HG03139 (cell line): Measurements from ENCODE around the gene BCAS1.
A peak's percentile ranks its signal among the peaks of the same experiment; 100 is the strongest.

Experiments
- ATAC-seq: cut with Tn5 transposase; IDR thresholded peaks from one replicate; pipeline ENCODE4 v1.9.1; 2021; ENCODE audit not compliant: unreplicated experiment

BCAS1 gene

GRCh38 chr20:54078296-54078984 lies 8.0 kb upstream of the BCAS1 start:
- ATAC-seq = peak; percentile 86

DNA sequence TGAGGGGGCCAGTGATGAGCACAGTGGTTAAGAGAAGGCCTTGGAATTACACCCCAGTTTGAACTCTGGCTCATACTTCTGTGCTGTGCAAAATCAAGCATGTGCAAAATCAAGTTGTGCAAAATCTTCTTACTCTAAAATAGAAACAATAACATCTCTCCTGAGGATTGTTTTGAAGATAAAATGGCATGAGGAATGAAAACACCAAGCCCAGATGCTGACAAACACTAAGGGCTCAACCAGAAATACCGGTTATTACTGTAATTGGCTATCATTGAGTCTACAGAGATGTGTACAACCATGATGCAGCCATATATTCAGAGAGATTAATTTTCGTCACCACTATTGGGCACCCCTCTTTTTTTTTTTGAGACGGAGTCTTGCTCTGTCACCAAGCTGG lies 5.9 kb upstream of the BCAS1 start:
- no peak for ATAC-seq

GRCh38 chr20:54075322-54075721 lies 4.9 kb upstream of the BCAS1 start:
- ATAC-seq = no peak

GRCh38 chr20:54074511-54074910 lies 4.1 kb upstream of the BCAS1 start:
- no peak for ATAC-seq

DNA sequence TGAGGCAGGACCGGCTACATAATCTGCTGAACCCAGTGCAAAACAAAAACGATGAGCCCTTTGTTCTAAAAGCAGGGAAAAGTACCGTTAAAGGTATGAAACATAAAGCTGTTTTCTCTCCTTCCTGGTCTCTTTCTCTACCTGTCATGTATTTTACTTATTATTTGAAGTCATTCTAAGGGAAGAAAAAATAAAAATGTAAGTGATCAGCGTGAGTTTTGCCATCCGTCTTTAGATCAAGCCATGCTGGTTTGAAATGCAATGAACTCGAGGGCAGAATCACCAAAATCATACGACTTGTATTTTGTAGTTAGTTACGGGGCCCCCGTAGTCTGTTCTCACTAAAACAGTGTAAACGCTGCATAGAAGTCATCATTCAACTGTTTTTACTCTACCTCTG lies 2.9 kb upstream of the BCAS1 start:
- no peak for ATAC-seq

- ATAC-seq = no peak
Measured at GRCh38 chr20:54069501-54069971, 858 bp downstream of the BCAS1 start.

DNA sequence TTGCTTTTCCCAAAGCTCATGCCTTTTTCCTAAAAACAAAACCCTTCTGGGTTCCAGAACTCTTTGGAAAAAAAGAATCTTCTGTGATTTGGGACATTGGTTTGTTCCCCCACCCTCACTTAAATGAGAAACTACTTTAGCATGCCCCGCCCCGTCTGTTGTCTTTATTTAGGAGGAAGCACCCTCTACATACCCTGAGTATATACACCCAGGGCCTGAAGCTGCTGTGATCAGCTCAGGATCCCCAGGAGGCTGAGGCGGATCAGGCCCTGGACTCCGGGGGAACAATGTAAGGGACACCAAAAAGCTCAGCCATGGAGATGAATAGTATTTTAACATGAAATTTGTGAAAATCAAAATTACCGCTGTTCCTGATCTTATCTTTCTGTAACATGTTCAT lies 1.4 kb downstream of the BCAS1 start:
- ATAC-seq = no peak

DNA sequence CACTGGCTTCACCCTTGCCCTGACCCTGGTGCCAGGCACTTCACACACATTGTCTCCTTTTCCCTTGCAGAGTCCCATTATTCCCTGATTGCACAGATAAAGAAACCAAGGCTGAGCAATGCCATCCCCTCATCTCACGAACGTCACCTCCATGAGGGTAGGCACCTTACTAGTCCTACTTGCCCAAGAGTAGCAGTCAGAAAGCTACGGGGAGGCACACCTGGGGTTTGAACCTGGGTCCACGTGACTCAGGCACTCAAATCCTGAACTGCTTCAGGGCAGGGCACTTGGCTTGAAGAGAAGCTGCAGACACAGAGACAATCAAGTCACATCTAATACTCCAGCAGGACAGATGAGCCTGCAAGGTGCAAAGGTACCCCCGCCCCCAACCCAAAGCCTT lies 1.9 kb downstream of the BCAS1 start:
- no peak for ATAC-seq

DNA sequence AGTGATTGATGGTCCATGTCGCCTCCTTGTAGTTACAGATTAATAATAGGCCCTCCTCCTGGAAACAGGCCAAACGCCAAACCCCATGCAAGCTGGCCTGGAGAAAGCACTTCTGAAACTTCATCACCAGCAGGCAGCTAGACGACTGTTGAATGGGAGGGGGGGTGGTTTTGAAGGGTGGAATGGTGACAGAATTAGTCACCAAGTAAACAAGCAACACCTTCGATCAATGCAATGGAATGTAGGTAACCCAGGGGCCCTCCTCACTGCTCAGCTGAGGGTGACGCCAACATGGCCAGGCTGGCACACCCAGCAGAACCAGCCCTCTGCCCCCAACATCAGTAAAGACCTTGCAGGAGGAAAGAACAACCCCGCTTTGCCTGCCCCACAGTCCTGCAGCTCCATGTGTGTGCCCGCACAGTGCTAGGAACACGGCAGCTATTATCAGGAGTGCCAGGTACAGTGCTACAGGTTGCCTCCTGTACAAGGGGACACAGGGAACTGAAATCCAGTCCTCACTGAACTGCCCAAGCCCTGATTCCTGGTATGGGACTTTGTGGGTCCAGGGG lies 2.7 kb downstream of the BCAS1 start:
- ATAC-seq = peak; percentile 72

- ATAC-seq = no peak
Measured at GRCh38 chr20:54065601-54066038, 4.8 kb downstream of the BCAS1 start.

- ATAC-seq = no peak
Measured at GRCh38 chr20:54064939-54065338, 5.5 kb downstream of the BCAS1 start.

DNA sequence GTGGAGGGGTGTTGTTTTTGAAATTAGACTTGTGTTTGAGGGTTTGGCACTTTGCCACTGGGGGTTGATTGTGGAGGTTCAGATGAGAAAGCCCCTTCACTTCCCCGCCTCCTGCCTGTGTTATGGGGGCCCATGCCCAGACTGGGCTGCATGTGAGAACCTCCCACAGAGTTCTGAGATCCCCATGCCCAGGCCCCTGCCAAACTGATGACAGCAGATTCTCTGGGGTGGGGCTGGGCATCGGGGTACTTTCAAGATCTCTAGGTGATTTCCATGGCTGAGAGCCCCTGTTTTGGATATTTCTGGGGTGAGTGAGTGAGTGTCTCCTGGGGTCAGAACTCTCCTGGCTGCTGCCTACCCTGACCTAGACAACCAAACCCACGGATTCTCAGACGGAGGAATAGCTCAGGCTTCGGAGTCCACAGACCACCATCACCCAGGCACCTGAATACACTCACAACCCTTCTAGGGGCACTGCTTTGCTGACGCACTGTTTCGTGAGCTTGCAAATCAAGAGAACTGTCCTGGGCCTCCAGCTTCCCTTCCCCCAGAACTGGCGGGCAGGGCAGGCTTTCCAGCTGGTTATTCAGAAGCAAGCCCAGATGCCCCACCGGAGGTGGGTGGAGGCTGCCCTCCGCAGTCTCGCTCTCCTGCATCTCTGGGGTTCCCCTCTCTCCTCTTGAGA lies 6.3 kb downstream of the BCAS1 start:
- no peak for ATAC-seq

GRCh38 chr20:54063580-54063979 lies 6.8 kb downstream of the BCAS1 start:
- no peak for ATAC-seq

DNA sequence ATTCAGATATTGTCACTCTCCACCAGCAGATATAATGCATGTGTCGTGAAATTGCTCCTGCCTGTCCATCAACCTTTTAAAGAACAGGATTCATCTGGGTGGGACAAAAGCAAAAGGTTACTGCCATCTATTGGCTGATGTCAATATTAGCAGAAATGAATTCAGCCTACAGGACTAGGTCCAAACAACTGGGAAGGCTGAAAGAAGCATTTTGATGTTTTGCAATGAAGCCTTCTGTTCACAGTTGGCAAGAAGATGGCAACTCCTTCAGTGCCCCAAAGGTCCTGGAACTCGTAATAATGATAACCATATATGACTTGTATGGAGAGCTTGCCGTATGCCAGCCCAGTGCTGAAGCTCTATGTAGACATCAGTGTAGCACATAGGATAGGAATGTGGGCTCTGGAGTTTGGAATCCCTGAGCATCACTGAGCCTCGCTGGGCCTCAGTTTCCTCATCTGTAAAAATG lies 7.5 kb downstream of the BCAS1 start:
- no peak for ATAC-seq

- ATAC-seq = no peak
Measured at GRCh38 chr20:54061101-54061881, 9.1 kb downstream of the BCAS1 start.

- ATAC-seq = no peak
Measured at GRCh38 chr20:54059691-54060364, 10.6 kb downstream of the BCAS1 start.

DNA sequence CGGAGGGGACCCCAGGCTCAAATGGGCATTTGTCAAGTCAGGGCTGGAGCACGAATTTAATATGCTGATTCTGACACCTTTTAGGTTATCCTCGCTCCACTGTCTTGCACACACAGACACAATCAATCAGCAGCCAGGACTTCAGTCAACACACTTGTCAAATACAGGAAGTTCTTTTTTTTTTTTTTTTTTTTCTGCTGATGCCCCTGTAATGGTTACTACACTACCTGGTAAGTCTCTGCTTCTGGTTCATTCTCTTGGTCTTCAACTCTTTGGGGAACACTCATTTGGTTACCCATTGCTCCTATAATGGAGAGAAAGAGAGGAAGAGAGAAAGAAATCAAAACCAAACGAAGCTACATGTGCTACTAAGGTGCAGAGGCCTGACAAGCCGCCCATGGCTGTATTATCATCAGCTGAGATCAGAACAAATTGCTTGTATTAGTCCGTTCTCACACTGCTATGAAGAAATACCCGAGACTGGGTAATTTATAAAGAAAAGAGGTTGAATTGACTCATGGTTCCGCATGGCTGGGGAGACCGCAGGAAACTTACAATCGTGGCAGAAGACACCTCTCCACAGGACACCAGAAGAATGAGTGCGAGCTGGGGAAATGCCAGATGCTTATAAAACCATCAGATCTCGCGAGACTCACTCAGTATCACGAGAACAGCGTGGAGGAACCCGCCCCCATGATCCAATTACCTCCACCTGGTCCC lies 11.8 kb downstream of the BCAS1 start:
- ATAC-seq = no peak

DNA sequence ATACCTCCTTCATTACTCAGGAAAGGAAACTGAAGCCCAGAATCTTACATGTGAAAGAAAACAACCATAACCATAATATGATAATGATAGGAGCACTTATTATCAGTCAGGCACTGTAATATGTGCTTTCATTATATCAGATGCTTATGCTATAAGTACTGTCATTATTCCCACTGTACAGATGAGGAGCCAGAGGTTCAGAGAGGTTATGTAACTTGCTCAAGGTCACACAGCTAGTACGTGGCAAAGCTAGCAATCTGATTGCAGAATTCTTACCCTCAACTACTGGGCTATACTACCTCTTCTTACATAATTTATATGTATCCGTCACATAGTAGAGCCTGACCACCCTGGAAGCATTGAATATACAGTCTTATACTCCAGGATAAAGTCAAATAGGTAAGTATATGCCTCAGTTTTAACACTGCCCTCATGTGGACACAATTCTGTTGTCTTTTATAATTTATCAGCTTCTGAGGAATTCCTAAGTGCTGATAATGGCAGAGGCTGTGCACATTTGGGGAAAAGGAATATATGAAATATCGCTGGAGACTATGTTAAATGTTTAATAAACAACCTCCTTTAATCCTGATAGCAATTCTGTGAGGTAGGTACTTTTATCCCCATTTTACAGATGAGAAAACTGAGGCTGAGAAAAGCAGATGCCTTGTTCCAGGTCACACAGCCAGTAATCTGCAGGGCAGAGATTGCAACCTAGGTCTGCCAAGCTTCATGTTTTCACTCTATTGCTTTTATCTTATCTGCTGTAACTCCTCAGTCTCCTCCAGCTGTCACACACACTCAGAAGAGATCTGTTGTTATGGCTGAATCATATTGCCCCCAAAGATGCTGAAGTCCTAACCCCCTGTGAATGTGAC lies 13.4 kb downstream of the BCAS1 start:
- ATAC-seq = no peak

DNA sequence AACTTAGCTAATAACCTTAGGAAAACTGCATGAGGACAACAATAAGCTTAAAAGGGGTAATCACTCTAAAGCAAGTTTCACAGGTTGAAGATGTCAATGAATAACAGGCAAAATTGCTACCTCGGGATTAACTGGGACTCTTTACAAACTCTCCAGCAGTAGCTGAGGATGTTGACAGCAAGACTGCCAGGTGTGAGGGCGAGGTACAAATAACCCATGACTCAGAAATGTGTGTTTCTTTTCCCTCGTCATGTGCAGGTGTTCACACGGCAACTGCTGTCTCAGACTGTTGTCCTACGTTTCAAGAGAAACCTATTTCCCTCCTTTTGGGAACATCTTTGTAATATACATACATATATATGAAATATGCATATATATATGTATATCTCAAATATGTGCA lies 15.9 kb downstream of the BCAS1 start:
- no peak for ATAC-seq
